ENCODE data around the gene PKP4.

The PKP4 gene

GRCh38 chr2:158546412-158547144, 89.8 kb downstream of the PKP4 start:
- DNase-seq: no peak

GRCh38 chr2:158553257-158553656, 96.5 kb downstream of the PKP4 start:
- DNase-seq: no peak

- DNase-seq: no peak
Measured at GRCh38 chr2:158554996-158555395, 98.2 kb downstream of the PKP4 start.

GRCh38 chr2:158556124-158556523, 99.4 kb downstream of the PKP4 start:
- DNase-seq: no peak

GRCh38 chr2:158557752-158558151, 101.0 kb downstream of the PKP4 start:
- DNase-seq: no peak

GRCh38 chr2:158559252-158559651, 102.5 kb downstream of the PKP4 start:
- DNase-seq: no peak

GRCh38 chr2:158560259-158560658, 103.5 kb downstream of the PKP4 start:
- no peak for DNase-seq

GRCh38 chr2:158561054-158561453, 104.3 kb downstream of the PKP4 start:
- DNase-seq: no peak

GRCh38 chr2:158567208-158567607, 110.5 kb downstream of the PKP4 start:
- DNase-seq: no peak

- DNase-seq: no peak
Measured at GRCh38 chr2:158569284-158569683, 112.5 kb downstream of the PKP4 start.

- DNase-seq: no peak
Measured at GRCh38 chr2:158570869-158571268, 114.1 kb downstream of the PKP4 start.

GRCh38 chr2:158573739-158574138, 117.0 kb downstream of the PKP4 start:
- no peak for DNase-seq

GRCh38 chr2:158575051-158575635, 118.4 kb downstream of the PKP4 start:
- DNase-seq: no peak

GRCh38 chr2:158577141-158577540, 120.4 kb downstream of the PKP4 start:
- no peak for DNase-seq

GRCh38 chr2:158578703-158579330, 122.1 kb downstream of the PKP4 start:
- DNase-seq: no peak

- DNase-seq: no peak
Measured at GRCh38 chr2:158579928-158580327, 123.2 kb downstream of the PKP4 start.

GRCh38 chr2:158580760-158581159, 124.0 kb downstream of the PKP4 start:
- DNase-seq: no peak

GRCh38 chr2:158582670-158583069, 125.9 kb downstream of the PKP4 start:
- no peak for DNase-seq

GRCh38 chr2:158583923-158584322, 127.2 kb downstream of the PKP4 start:
- no peak for DNase-seq

GRCh38 chr2:158586491-158586890, 129.7 kb downstream of the PKP4 start:
- DNase-seq: no peak

- no peak for DNase-seq
Measured at GRCh38 chr2:158589303-158589702, 132.6 kb downstream of the PKP4 start.

GRCh38 chr2:158598862-158599517, 142.2 kb downstream of the PKP4 start:
- DNase-seq: no peak

- no peak for DNase-seq
Measured at GRCh38 chr2:158599609-158600008, 142.9 kb downstream of the PKP4 start.

All from stimulated activated CD4-positive, alpha-beta T cell treated with anti-CD3 and anti-CD28 coated beads, Interleukin-2, amount 100 ng/mL, for 48 hours (primary cell).